ENCODE results near the gene CADPS.

Gene CADPS

DNA sequence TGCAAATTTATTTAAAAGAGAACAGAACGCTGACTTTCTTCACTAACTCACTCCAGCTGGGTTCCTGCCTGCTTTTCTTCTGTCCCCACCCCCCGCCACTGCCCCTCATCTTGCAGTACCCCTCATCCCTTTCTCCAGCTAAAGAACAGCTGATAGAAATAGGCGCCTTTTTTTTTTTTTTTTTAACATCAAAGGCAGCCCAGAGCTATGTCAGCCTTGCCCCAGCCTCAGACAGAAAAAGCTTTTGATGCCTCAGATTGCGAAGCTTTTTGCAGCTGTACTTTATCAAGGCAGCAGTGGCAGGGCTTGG is 1.8 kb downstream of the CADPS start:
- no peak for DNase-seq

DNA sequence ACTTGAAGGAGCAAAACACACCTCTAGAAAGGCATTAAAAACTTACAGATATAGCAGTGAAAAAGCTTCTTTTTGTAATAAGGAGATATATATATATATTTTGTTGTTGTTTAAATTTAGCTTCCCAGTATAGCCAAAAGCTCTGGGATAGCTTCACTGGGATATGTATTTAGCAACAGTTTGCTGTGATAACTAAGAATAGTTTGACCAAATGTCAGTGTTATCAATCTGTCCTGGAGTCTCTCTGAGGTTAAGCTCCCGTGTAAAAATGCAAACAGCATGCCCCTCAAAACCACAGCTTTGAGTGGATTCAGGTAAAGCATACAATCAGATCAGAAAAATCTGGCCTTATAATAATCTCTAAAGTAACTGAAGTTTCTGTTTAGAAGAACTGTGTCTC is 2.9 kb downstream of the CADPS start:
- DNase-seq: no peak

DNA sequence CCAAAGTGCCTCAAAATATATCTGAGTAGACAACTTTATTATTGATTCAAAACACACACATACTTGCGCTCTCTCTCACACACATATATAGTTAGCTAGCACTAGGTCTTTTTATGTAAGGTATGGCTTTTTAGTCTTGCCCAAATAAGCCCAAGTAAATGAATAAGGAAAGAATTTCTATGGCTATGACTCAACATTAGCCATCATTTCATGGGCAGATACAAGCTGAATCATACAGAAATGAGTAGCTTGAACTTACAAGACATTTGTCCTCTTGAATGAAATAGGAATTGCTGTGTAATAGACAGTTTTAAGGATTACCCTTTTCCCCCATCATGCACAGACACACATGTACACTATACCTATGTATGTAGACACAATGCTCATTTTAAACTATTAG is 4.9 kb downstream of the CADPS start:
- no peak for DNase-seq

DNA sequence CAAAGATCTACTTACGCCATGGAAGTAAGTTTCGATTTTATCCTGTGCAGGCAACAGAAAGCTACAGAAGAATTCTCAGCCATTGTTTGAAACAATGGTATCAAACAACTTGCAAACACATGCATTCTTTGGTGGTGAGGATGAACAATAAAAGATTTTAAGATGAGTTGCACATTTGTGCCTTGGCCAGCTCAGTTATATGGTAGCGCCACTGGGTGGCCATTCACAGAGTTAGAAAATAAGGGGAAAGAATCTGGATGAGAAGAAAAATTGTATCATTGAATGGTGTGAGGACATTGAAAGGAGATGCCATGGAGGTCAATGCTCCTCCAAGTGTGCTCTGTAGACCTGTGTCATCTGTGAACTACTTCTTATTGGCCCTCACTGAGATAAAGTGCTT is 11.6 kb downstream of the CADPS start:
- no peak for DNase-seq

DNA sequence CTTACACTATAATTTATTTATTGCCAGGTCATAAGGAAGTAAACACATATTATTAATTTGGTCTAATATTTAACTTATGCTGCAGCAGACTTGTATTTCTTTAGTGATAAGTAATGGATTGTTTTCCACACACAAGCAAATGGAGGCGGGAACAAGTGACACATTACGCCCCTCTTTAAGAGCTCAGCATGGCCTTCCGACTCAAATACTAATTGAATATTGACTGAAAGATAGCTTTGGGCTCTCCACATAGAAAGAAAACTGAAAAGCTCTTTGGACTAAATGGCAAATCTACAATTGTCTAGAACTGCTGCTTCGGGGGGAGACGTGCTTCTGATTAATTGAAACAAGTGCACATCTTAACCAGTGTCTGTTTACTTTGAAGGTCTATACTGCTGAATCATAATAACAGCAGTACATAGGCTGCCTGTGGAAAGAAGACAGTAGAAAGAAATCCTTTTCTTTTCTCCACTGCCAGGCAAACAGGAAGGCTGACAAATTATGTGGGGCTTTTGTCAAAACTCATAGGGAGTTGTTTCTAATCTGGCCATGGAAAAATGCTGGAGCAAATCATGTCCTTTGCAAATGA is 15.9 kb downstream of the CADPS start:
- no peak for DNase-seq

DNA sequence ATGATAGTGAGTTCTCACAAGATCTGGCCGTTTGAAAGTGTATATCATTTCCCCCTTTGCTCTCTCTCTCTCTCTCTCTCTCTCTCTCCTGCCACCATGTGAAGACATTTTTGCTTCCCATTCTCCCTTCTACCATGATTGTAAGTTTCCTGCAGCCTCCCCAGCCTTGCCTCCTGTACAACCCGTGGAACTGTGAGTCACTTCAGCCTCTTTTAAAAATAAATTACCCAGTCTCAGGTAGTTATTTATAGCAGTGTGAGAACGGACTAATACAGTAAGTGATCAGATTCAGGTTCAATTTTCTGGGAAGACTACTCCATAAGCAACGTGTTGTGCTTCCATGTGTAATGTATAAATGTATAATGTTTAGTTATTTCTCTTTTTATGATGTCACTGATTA is 29.2 kb downstream of the CADPS start:
- no peak for DNase-seq

DNA sequence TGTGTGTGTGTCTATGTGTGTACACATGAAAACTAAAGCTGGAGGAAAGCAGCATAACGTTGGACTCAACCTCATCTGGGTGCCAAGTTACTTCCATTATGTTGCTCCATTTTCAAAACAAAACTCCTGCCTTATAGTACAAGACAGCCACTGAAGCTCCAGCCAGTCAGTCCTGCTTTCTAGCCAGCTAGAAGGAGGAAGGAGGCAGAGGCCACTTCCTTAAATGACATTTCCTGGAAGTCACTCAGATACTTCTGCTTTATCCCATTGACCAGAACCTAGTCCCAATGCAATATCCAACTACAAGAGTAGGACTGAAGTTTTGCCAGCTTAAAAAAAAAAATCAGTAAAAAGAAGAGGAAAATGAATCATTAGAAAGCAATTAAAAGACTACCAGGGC is 31.7 kb downstream of the CADPS start:
- DNase-seq: peak; percentile 13 to 23

DNA sequence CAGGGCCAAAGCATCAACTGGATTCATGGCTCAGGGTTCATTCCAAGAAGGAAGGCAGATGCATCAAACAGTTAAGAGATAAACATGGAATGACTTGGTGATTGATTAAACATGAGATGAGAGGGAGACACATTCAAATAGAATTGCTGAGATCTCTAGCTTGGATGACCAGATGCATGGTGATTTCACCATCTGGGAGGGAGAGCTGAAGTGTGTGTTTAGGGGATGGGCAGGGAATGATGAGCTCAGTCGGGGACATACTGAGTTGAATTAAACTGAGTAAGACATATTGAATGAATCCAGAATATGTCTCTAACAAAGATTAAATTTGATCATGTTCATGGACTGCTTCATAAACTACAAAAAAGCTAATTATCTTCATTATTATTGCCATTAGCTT is 35.5 kb downstream of the CADPS start:
- no peak for DNase-seq

DNA sequence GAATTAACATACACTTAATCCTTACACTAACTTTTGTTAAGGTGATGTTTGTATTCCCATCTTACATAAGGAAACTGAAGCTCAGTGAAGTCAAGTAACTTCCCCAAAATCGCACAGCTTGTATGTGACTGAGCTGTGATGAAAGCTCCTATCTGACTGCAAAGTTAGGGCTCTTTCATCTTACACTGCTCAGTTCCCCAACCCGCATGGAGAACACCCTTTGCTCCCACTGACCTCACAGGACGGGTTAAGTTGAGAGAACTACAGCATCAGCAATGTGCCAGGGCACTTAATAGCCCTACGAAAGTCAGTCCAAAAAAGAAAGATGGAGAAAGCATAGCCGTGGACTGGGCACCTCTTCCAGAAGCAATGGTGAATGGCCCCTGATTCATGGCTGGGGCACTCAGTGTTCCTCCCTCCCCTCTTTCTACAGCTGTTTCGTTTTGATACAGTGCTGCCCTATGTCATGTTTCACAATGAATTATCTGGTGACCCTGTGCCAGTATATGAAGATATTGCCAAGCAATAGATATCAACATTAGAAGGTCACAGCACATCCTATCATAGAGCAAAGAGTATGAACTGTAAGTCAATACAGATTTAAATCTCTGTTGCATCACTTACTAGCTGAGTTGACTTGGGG is 38.0 kb downstream of the CADPS start:
- no peak for DNase-seq

DNA sequence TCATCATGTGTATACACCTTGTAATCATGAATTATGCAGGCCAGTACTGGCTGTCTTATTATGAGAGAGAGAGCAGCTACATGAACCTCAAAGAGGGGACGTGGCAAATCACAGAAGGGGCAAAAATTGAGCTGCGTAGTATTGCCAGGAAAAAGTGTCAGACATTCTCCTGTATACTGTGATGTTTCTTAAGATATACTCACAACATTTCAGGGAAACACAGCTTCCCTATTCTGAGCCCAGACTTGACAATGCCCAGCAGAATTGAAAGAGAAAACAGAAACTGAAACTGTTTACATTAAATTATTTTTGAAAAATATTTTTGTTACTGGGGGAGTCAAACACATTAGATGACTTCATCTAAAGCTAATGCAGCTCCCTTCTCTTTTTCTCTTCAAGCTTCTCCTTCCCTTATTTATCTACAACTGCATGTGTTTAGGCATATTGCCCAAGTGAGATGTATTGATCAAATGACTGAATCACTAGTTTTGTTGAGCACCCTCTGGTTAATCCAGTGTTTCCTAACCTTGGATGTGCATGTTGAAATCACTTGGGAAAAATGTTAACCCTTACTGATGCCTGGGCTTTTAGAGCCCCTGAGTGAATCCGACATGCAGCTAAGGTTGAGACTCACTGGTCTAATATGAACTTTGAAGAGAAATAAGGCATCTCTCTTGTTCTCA is 39.5 kb downstream of the CADPS start:
- no peak for DNase-seq

DNA sequence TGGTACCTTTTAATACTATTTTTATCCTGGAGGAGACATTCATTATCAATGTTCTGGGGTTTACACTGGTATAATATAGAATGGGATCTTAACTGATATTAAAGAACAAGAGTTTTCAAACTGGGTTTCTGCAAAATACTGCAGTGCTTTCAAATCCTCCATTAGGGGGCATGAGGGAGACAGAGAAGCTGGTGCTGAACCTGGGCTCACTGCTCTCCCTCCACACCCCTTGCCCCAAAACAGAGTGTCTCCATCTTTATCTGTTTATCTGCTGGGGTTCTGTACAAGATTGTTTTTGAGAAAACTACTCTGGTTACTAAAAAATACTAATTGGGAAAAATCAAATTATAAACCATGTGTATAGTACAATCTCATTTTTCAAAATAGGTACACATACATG is 41.7 kb downstream of the CADPS start:
- DNase-seq: peak; percentile 1 to 3

DNA sequence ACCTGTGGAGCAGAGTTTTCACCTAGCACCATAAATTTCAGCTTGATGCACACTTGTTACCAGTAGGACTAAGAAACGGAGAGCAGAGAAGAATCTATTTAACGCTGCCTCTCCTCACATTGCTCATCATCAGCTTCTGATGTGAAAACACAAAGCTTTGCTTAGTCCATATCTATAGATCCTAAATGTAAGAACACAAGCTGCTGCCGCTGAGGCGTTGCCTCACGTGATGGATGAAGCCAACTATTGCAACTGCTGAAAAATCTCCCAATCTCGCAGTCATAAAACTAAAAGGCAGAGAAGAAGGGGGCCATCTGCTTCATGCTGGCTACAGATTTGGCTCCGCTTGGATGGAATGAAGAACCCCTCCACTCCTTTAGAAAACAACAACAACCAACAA is 42.7 kb downstream of the CADPS start:
- no peak for DNase-seq

DNA sequence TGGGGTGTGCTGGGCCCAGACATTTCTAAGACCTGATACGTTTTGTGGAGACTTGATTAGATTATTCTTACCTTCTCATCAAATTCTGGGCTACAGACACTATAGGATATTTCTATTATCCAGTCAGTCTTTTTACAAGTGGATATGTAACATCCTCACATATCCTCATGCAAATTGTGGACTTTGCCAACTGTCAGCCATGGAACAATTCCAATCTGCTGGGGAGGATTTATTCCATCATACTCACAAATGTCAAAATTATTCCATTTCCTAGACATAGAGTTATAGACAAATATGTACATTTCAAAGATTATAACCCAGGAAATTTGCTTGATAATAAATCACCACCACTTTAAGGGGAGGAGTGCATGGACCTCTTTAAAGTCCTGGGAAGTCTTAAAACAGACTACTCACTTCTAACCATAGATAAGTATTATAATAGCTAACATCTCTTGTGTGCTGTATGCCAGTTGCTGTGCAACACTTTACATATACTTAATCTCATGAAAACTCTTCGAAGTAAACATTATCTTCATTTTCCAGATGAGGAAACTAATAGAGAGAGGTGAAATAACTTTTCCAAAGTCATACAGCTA is 44.4 kb downstream of the CADPS start:
- no peak for DNase-seq

DNA sequence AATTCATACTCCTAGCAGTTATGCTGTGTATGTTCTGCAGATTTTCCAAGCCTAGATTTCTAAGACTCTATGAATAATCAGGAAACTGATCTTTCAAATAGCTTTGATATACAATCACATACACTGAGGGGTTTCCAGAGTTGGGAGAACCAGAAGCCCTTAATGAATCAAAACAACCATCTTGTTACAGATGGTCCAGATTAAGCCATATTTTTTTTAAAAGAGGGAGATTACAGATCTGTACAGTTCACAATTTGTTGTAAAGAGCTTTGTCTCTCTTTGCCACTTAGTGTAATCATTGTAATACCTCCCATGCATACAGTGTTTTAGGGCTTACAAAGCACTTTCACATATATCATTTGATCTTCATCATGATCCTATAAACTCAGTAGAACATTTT is 47.7 kb downstream of the CADPS start:
- DNase-seq: no peak

DNA sequence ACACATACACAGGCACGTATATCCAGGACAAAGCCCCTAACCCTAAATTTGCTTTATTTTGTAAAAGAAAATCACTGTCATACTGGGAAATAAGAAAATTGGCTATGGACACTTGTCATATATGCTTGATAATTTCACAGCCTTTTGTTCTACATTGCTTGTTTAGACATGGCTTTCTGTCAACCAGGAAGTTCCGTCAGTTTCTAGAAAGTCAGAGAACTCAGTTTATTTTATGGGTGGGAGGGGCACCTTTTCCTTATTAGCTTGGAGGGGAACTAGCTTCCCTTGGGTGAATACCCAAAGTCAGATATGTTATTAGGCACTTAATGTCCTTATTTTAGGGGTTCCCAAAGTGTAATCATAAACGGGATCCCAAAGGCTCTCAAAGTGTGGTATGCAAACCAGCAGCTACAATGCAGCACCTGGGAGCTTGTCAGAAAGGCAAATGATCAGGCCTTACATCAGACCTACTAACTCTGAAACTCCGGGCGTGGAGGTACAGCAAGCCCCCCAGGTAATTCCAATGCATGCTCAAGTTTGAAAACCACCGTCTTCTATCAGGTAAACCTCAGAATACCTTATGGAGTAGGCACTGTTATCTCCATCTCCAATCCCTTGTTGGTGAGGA is 50.1 kb downstream of the CADPS start:
- no peak for DNase-seq

DNA sequence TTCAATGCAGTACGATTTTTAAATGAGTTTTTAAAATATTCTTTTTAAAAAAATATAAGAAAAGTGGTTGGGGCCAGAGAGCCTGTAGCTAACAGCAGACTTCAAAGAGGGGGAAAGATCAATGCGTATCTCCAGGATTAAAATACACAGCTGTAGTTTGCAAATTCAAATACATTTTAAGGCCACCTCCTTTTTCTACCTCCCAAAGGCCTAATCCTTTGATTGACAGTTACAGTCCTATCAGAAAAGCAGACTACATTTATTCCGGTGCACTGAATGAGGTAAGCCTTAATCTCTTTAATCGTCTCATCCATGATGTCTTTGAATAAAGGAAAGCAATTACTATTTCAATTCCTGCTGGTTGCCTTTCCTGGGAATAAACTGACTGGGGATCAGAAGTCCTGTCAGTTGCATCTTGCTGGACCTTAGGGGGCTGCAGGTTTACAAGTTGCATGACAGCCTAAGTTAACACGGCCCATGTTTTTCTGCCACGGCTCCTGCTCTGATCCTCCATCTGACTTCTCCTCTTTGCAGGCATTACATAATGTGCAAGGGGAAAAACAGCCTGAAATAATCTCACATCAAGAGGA is 51.7 kb downstream of the CADPS start:
- no peak for DNase-seq

DNA sequence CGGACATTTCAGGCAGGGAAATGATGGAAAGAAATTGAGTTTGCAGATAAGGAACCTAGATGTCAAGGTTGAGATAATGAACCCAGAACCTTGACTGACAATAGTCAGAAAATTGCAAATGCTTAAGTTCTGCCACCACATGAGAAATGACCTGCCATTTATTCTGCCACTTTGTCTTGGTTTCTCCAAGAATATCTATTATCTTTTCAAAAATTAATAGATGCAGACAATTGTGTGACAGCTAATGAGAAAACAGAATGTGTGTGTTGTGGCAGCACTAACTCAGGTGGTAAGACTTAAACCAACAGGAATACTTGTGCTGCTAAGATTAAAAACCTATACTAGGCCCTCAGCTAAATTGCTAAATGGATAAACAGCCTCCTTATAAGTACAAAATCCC is 52.3 kb downstream of the CADPS start:
- DNase-seq: no peak

DNA sequence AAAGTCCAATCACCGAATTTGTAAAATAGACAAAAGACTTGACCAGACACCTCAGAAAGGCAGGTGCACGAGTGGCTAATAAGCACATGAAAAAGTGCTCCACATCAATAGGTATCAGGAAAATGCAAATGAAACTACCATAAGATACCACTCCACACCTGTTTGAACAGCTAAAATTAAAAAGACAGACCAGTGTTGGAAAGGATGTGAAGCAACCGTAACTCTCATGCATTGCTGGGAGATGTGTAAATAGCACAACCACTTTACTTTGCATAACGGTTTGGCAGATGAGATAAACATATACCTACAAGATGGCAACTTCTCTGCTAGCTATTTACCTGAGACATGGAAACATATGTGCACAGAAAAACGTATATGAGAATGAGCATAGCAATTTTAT is 56.9 kb downstream of the CADPS start:
- no peak for DNase-seq

DNA sequence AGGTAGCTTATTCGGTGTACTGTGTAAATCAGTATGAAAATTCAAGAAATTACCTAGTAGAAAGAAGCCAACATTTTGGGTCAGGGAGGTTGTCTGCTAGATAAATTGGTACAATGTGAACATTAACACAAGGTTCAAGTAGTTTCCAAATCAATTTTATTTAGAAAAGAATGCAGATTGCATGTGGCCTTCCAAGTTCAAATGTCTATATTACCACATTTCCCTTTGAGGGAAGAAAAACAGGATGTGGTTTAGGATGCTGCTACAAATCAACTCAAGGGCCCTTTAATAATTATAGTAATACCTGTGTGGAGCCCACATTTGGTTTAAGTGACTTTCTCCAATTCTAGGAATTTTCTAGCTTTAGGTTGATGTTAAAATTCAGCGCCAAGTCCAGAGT is 57.5 kb downstream of the CADPS start:
- DNase-seq: peak in 1 of 2 experiments; percentile 4

DNA sequence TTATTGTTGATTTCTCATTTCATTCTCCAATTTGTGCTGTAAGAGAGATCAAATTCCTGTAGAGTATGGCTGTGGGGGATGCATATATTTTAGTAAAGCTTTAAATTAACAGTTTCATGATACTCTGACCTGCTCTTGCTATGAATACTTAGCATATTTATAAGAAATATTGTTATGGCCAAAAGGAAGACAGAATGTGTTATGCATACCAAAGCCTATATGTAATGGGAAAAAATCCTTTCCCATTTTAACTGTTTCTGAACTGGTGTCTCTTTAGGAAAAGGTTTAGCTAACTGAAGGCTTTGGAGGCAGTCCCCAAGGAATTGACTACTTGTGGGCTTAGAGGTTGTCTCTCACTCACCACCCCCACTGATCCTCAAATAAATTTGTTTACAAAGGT is 59.2 kb downstream of the CADPS start:
- no peak for DNase-seq

DNA sequence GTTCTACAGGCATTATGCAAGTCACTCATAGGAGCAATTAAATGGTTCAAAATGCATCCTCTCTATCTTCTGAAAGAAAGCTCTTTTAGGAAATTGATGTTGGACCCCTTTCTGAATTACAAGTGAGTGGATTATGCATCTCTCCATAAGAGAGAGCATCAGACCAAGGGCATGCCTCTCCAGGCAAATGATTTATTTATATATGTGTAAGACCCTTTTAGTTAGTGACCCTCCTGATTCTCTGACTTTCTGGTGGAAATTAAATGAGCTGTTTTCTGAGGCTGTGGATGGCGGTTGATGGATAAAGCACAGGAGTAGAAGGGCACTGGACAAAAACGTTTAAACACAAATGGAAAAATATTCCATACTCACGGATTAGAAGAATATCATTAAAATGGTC is 62.6 kb downstream of the CADPS start:
- no peak for DNase-seq

DNA sequence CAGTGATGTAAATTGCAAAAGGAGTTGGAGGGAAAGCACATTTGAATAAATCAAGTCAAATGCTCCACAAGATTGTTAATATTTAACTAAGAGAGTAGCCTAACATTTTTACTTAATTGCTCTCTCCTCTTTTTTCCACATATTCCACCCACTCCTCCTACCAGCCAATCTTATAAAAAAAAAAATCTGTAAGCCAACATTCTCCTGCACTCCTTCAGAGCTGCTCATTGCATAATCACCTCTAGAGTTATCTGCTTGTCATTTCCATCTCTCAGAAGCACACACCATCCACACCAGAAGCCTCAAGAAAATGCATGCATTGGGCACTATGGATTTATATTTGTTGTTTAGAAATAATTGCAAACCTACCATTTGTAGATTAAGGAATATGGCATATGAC is 64.1 kb downstream of the CADPS start:
- DNase-seq: no peak

DNA sequence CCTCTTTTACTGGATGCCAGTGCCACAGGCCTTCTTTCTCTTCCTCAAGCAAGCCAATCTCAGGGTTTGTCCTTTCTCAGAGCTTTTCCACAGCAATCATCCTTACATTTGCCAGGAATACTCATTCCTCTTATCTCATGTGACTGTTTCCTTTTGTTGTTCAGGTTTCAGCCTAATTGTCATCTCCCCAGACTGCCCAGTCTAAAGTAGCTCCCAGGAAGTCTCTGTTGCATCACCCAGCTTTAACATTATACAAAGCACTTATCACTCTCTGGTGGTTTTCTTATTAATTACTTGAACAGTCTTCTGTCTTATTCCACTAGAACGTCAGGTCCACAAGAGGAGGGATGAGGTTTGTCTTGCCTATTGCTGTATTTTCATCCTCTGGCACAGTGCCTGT is 65.8 kb downstream of the CADPS start:
- no peak for DNase-seq

All from AML-193 (cell line).